Vein endothelial cell (primary cell): ENCODE measurements around the gene CHCHD5. TPM values are rescaled to one million over a fixed set of nuclear protein-coding genes. Genes with fewer than 3 reads are reported as not detected.

Experiments used
- small RNA-seq: library from RNA; depleted of rRNA; stranded (forward); fragments of <200 nt; gene quantifications from one replicate; pipeline ENCODE3, GENCODE V24; 2012
- total RNA-seq: library from RNA; depleted of rRNA; stranded (reverse); fragments of >200 nt; gene quantifications from 2 replicates; pipeline ENCODE4 v1.2.3, GENCODE V29; 2012

CHCHD5 gene, protein sequence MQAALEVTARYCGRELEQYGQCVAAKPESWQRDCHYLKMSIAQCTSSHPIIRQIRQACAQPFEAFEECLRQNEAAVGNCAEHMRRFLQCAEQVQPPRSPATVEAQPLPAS
- total RNA-seq = 8.5 and 9.1 TPM in 2 replicates

DNA sequence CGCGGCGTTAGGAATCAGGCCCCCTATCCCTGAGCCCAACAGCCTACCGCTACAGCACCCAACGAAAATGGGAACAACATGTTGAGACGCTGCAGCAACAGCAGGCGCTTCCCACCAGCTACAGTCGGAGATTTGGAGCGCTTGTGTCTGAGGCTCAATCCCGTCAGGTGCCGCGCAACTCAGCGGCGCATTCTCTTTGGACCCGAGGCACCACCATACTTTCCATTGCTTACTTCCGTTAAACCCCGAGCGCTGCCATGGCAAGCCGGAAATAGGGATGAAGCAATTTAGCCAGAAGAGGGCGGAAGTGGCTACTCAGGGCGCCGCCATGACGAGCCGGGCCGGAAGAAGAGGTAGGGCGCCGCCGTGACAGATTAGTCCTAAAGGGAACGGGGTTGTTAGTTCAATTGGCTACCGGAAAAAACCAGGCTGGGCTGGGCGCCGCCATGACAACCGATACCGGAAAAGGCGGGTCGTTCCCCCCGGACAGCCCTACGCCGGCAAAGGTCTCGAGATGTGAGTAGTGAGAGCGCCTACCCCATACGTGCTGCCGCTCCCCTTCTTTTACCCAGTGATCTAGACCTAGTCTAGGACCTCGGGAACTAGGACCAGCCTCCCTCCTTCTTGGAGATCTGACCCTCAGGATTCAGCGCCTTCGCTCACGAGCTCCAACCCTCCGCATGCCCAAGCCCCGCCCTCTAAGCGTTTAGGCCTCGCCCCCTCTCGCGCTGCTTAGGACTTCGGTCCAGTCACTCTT, at the start of gene CHCHD5:
CHCHD5 (plus strand) TSS at position 476 of the 757 bp plus-strand sequence; CDS start at position 515, 39 bp downstream.

DNA sequence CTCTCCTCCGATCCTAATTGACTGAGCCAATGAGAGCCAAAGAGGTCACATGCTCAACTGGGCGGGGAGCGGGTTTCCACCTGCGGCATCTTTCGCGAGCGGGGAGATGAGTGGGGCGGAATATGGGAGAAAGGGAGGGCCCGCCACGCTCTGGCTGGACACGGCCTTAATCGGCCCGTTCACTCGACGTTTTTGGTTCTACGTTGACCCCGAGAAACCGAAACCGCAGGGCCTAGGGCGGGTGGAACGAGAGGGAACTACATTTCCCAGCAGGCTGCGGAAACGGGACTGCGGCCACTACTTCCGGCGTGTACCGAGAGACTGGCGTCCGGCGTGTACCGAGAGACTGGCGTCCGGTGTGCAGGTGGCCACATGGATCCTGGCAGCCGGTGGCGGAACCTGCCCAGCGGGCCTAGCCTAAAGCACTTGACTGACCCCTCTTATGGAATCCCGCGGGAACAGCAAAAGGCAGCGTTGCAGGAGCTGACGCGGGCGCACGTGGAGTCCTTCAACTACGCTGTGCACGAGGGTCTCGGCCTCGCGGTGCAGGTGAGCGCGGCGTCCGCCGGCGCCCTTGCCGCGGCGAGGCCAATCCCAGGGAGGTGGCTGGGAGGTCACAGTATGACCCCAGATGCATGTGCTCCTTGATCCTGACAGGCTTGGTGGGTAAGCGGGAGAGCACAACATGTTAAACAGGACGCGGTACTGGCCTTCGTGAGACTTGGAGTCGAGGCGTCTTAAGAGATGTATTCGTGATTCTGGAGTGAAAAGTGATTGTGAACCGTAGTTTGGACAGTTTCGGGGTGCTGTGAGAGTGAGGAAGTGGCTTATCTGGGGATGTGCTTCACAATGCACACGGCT, 42.1 kb upstream of the CHCHD5 start, which contains the start of gene POLR1B:
POLR1B (plus strand) TSS at position 343 of the 861 bp plus-strand sequence; CDS start at position 373, 30 bp downstream.

Small RNA genes within 50 kb of the gene (small RNA-seq; reads per million reads assigned to genes)
- gene RF00019 = not detected

Other genes with a start within 250 kb of the CHCHD5 start
- gene RGPD8, start 151.0 kb upstream of the CHCHD5 start, total RNA-seq = 12.8 and 16.0 TPM in 2 replicates
- 63.4 and 63.5 TPM in 2 replicates for gene TTL, start 102.5 kb upstream of the CHCHD5 start, total RNA-seq
- 21.2 and 28.4 TPM in 2 replicates for gene POLR1B, start 42.1 kb upstream of the CHCHD5 start, total RNA-seq
- gene SLC20A1, start 61.3 kb downstream of the CHCHD5 start, total RNA-seq = 39.5 and 77.1 TPM in 2 replicates
- not detected in 2 replicates for gene NT5DC4, start 136.4 kb downstream of the CHCHD5 start, total RNA-seq
- gene CKAP2L, start 180.0 kb downstream of the CHCHD5 start, total RNA-seq = 6.2 and 12.2 TPM in 2 replicates
- gene IL1A, start 199.9 kb downstream of the CHCHD5 start, total RNA-seq = 0.33 and 0.57 TPM in 2 replicates